RWPE2 (cell line): ENCODE data around the gene KCNK10.

ENCODE experiments used
- ATAC-seq: fragments of 200-7000 bp; cut with Tn5 transposase; 3 replicates; pipeline ENCODE4 v1.9.1; 2021; ENCODE audit warnings: low read depth
- DNase-seq: peaks from one replicate; pipeline ENCODE4 v3.0.0-alpha.2; 2020; ENCODE audit warnings: low spot score
- H3K27ac ChIP-seq: fragments of 450-650 bp; 2 replicates; pipeline ENCODE4 v1.5.1; 2017; ENCODE audit warnings: mild to moderate bottlenecking; ENCODE audit not compliant: poor library complexity, severe bottlenecking
- H3K27me3 ChIP-seq: fragments of 250-450 bp; sonication (Bioruptor Pico); 2 replicates; pipeline ENCODE4 v1.5.1; 2021; ENCODE audit warnings: mild to moderate bottlenecking, moderate library complexity; ENCODE audit not compliant: insufficient read depth, poor library complexity, severe bottlenecking
- H3K36me3 ChIP-seq: fragments of 250-450 bp; sonication (Bioruptor Pico); 2 replicates; pipeline ENCODE4 v1.5.1; 2020; ENCODE audit warnings: low read depth, mild to moderate bottlenecking, moderate library complexity
- H3K4me1 ChIP-seq: fragments of 250-450 bp; sonication (Bioruptor Pico); 2 replicates; pipeline ENCODE4 v1.5.1; 2021; ENCODE audit warnings: mild to moderate bottlenecking, moderate library complexity; ENCODE audit not compliant: insufficient read depth, poor library complexity, severe bottlenecking
- H3K4me3 ChIP-seq: fragments of 250-450 bp; sonication (Bioruptor Pico); 2 replicates; pipeline ENCODE4 v1.5.1; 2021; ENCODE audit warnings: mild to moderate bottlenecking, moderate library complexity; ENCODE audit not compliant: severe bottlenecking
- H3K9me3 ChIP-seq: fragments of 250-450 bp; sonication (Bioruptor Pico); 2 replicates; pipeline ENCODE4 v1.5.1; 2021; ENCODE audit warnings: mild to moderate bottlenecking, moderate library complexity; ENCODE audit not compliant: severe bottlenecking
- TF ChIP-seq, protein P1 (sequence below): fragments of 450-650 bp; IDR thresholded peaks from one replicate; pipeline ENCODE4 v1.5.1; 2017; ENCODE audit warnings: mild to moderate bottlenecking, moderate library complexity; ENCODE audit not compliant: poor library complexity, severe bottlenecking

The KCNK10 gene

DNA sequence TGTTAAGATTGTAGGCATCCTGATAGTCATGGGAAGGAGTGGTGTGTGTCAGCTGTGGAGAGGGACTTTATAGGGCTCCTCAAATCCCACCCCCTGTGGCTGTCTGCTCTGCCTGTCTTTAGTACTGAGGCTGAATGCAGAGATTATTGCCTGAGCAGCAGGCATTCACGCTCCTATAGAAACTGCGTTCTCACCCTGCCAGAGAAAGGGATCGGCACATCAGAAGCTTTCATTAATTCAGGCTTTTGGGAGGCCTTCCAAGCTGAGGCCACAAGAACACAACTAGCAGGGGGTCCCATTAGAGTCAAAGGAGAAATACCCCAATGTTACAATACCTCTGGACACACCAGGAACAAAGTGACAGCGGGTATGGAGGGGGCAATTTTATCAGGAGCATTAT lies 12.6 kb downstream of the KCNK10 start:
- no peak overlapping the region for H3K27ac ChIP-seq
- no peaks in the 10 kb centered on the region for H3K27me3 ChIP-seq
- TF ChIP-seq, protein P1, sequence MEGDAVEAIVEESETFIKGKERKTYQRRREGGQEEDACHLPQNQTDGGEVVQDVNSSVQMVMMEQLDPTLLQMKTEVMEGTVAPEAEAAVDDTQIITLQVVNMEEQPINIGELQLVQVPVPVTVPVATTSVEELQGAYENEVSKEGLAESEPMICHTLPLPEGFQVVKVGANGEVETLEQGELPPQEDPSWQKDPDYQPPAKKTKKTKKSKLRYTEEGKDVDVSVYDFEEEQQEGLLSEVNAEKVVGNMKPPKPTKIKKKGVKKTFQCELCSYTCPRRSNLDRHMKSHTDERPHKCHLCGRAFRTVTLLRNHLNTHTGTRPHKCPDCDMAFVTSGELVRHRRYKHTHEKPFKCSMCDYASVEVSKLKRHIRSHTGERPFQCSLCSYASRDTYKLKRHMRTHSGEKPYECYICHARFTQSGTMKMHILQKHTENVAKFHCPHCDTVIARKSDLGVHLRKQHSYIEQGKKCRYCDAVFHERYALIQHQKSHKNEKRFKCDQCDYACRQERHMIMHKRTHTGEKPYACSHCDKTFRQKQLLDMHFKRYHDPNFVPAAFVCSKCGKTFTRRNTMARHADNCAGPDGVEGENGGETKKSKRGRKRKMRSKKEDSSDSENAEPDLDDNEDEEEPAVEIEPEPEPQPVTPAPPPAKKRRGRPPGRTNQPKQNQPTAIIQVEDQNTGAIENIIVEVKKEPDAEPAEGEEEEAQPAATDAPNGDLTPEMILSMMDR = no peak
- H3K9me3 ChIP-seq = no peaks in the 10 kb centered on the region
- ATAC-seq = no peak
- no peak overlapping the region for H3K4me3 ChIP-seq
- no peaks in the 10 kb centered on the region for H3K4me1 ChIP-seq
- no peak for DNase-seq
- H3K36me3 ChIP-seq = no peaks in the 10 kb centered on the region

DNA sequence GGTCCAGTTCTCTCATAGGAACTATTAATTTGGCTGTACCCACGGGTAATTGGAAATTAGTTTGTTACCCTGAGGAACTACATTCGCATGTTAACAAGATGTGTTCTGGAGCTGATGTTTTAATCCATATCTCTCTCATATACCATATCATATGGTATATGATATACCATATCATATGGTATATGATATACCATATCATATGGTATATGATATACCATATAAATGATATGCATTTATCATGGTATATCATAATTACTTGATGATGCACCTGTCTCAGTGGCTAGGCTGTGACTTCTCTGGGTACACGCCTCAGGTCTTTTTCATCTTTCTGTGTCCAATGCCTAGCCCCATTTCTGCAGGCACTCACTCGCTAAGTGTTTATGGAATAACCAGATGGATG lies 13.0 kb downstream of the KCNK10 start:
- Histone ChIP-seq H3K9me3 (no peaks in the 10 kb centered on the region), H3K4me3 (no peak overlapping the region), H3K36me3 (no peaks in the 10 kb centered on the region), H3K27me3 (no peaks in the 10 kb centered on the region), H3K4me1 (no peaks in the 10 kb centered on the region), H3K27ac (no peak overlapping the region)
- DNase-seq (no peak), ATAC-seq (no peak)
- TF ChIP-seq, protein P1 = no peak

DNA sequence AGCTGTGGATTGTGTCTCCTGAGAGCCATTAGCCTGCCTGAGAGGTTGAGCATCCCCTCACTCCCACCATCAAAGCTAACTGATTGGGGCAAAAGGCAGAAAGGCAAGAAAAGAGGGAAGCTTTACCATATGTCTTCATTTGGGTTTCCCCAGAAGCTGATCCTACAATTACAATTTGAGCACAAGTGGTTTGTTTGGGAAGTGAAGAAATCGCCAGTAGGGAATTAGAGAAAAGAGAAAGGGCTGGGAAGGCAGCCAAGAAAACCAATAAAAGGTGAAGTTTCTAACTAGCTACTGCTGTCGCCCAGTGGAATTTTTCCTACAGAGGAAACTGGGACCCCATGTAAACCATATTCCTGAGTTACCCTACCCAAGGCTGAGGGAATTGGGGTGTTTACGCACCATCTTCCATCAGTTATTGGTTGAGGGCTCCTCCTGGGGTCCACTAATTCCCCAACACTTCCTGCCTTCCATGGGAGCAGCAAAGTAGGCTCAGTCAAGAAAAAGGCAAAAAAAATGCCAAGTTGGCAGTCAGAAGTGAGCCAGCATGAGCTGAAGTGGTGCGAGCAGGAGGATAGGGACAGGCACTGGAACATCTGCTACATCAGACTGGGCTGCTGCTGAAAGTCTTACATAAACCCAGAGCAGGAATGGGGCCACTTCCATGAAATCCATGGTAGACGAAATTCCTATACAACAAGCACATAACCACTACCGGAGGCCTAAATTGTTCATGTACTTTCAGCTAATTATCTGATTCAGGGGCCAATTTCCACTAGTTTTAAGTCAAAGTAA lies 17.3 kb downstream of the KCNK10 start:
- no peaks in the 10 kb centered on the region for H3K36me3 ChIP-seq
- TF ChIP-seq, protein P1 = no peak
- no peaks in the 10 kb centered on the region for H3K9me3 ChIP-seq
- H3K27me3 ChIP-seq = no peaks in the 10 kb centered on the region
- no peak overlapping the region for H3K4me3 ChIP-seq
- no peaks in the 10 kb centered on the region for H3K4me1 ChIP-seq
- no peak for DNase-seq
- no peak for ATAC-seq
- H3K27ac ChIP-seq = no peak overlapping the region

DNA sequence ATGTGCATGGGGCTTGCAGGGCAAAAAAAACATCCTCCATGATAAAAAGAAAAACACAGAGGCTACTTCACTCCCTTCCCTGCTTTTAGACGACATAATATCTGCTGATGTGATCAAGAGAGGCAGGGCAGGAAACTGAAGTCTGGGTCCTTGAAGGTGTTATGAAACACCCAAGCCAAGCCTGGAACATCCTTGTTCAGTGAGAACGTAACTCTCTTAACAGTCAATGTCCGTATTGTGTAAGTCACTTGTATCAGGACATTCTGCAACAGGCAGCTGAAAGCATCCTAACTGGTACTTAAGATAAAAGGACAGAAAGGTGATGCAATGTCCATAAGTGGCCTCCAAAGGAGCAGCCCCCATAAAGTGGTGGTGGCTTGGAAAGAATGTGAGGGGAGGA lies 20.0 kb downstream of the KCNK10 start:
- DNase-seq (no peak), ATAC-seq (no peak)
- H3K27ac ChIP-seq = no peak overlapping the region
- no peak overlapping the region for H3K4me3 ChIP-seq
- TF ChIP-seq, protein P1 = no peak
- no peaks in the 10 kb centered on the region for H3K9me3 ChIP-seq
- no peaks in the 10 kb centered on the region for H3K27me3 ChIP-seq
- no peaks in the 10 kb centered on the region for H3K36me3 ChIP-seq
- no peaks in the 10 kb centered on the region for H3K4me1 ChIP-seq

DNA sequence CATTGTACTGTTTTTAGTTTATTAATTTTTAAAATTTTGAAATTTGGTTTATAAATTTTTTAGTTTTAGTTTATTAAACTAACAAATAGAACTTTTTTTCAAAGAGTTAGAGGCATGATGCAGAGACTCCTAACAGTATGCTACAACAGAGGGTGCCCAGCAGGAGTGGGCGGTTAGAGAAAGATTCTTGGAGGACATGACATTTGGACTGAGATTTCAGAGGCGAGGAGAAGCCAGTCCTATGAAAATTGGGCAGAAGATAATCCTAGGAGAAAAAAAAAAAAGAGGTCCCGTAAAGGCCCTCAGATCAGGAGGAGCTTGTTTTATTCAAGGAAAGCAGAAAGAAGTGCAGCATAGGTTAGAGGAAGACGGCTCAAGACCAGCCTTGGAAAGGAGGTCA lies 21.7 kb downstream of the KCNK10 start:
- ATAC-seq (no peak), DNase-seq (no peak)
- Histone ChIP-seq H3K36me3 (no peaks in the 10 kb centered on the region), H3K4me1 (no peaks in the 10 kb centered on the region), H3K27ac (no peak overlapping the region), H3K9me3 (no peaks in the 10 kb centered on the region), H3K4me3 (no peak overlapping the region), H3K27me3 (no peaks in the 10 kb centered on the region)
- TF ChIP-seq, protein P1 = no peak
